Activated B cell treated with CpG ODN at 0.5 μM for 24 hours (primary cell): ENCODE results near the gene CTBP1. TPM values are rescaled to one million over a fixed set of nuclear protein-coding genes. Genes with fewer than 3 reads are reported as not detected.

ENCODE experiments used
- ATAC-seq: fragments of 200-7000 bp; cut with Tn5 transposase; one replicate; pipeline ENCODE4 v1.10.0; 2021; ENCODE audit warnings: low read depth, mild to moderate bottlenecking, moderate library complexity
- CTCF ChIA-PET: fragments of 350-600 bp; sonication (Branson Sonifier 250); formaldehyde crosslinking; loops from one replicate; lab custom pipeline; 2021; ENCODE audit warnings: antibody characterized with exemption; lab: Charles Lee
- POLR2A ChIA-PET: fragments of 350-600 bp; sonication (Branson Sonifier 250); formaldehyde crosslinking; loops from one replicate; lab custom pipeline; 2021; ENCODE audit warnings: antibody characterized with exemption; lab: Charles Lee
- DNase-seq: peaks from one replicate; pipeline ENCODE4 v3.0.0; 2022
- H3K27ac Mint-ChIP-seq: one replicate; pipeline ENCODE4 v1.8.0; 2020; ENCODE audit warnings: mixed read lengths
- H3K27me3 Mint-ChIP-seq: one replicate; pipeline ENCODE4 v1.8.0; 2021; ENCODE audit warnings: mixed read lengths
- H3K36me3 Mint-ChIP-seq: one replicate; pipeline ENCODE4 v1.8.0; 2021; ENCODE audit warnings: low read depth, mixed read lengths
- H3K4me1 Mint-ChIP-seq: one replicate; pipeline ENCODE4 v1.8.0; 2021; ENCODE audit warnings: mixed read lengths
- H3K4me3 Mint-ChIP-seq: one replicate; pipeline ENCODE4 v1.8.0; 2020; ENCODE audit warnings: mild to moderate bottlenecking, mixed read lengths
- H3K9me3 Mint-ChIP-seq: one replicate; pipeline ENCODE4 v1.8.0; 2020; ENCODE audit warnings: mixed read lengths
- CTCF ChIP-seq: fragments of 200-600 bp; IDR thresholded peaks from one replicate; pipeline ENCODE4 v1.8.0; 2022; ENCODE audit warnings: antibody characterized with exemption, mild to moderate bottlenecking
- intact Hi-C: fragments of 100-400 bp; cut with micrococcal nuclease; formaldehyde crosslinking; loops from one replicate; pipeline ENCODE4 v1.15.1; 2024
- total RNA-seq: library from RNA; stranded (reverse); gene quantifications from 2 replicates; pipeline ENCODE4 v1.2.3, GENCODE V29; 2022

CTBP1 gene
- total RNA-seq, 1 donor from 2014 or later, result 175 TPM

GRCh38 chr4:1247864-1248244, 1.1 kb downstream of the CTBP1 start:
- peaks cover 8% of the 10 kb centered on the region for H3K36me3 Mint-ChIP-seq
- peaks cover 67% of the 10 kb centered on the region for H3K4me1 Mint-ChIP-seq
- peak overlapping the region; percentile 84 for H3K27ac Mint-ChIP-seq
- intact Hi-C loops, result loop anchor here (1.0 to 5.0 kb wide), 5 partner anchors 29 to 622 kb away; partner anchors contain the start of gene MAEA
- DNase-seq, result no peak
- no peaks in the 10 kb centered on the region for H3K27me3 Mint-ChIP-seq
- CTCF ChIA-PET, result interaction anchor here (0.9 to 4.8 kb wide), 2 partner anchors 21 to 81 kb away, joined by 4 to 23 read pairs; no protein-coding TSS in a partner anchor
- no peaks in the 10 kb centered on the region for H3K9me3 Mint-ChIP-seq
- TF ChIP-seq CTCF, result no peak
- POLR2A ChIA-PET, result interaction anchor here (0.8 to 6.3 kb wide), 13 partner anchors 18 to 99 kb away, joined by 4 to 82 read pairs (median 7); partner anchors contain the start of genes MAEA, SPON2 and UVSSA
- peak overlapping the region; percentile 85 for H3K4me3 Mint-ChIP-seq
- peak; percentile 26 for ATAC-seq

- H3K27ac Mint-ChIP-seq, result peak overlapping the region; percentile 84
- H3K9me3 Mint-ChIP-seq, result no peaks in the 10 kb centered on the region
- intact Hi-C loops, result loop anchor here (5.0 kb wide), 1 partner anchor 40 kb away; the partner anchor contains the start of gene MAEA
These were observed 1.7 kb downstream of the CTBP1 start for GRCh38 chr4:1246901-1247863.

GRCh38 chr4:1246111-1246881, 2.6 kb downstream of the CTBP1 start:
- CTCF ChIA-PET, result interaction anchor here (4.8 kb wide), 1 partner anchor 22 kb away, joined by 23 read pairs; no protein-coding TSS in a partner anchor
- Mint-ChIP-seq H3K9me3 (no peaks in the 10 kb centered on the region), H3K36me3 (peaks cover 10% of the 10 kb centered on the region), H3K27me3 (no peaks in the 10 kb centered on the region), H3K4me3 (peak overlapping the region; percentile 85), H3K27ac (peak overlapping the region; percentile 53), H3K4me1 (peaks cover 65% of the 10 kb centered on the region)
- TF ChIP-seq CTCF, result no peak
- ATAC-seq (no peak), DNase-seq (peak; percentile 15)
- POLR2A ChIA-PET, result interaction anchor here (4.5 to 6.3 kb wide), 2 partner anchors 28 to 101 kb away, joined by 21 to 82 read pairs; partner anchors contain the start of gene UVSSA
- intact Hi-C loops, result loop anchor here (5.0 kb wide), 1 partner anchor 41 kb away; the partner anchor contains the start of gene MAEA

More at GRCh38 chr4:1246901-1247863, 1.7 kb downstream of the CTBP1 start:
- ATAC-seq (no peak), DNase-seq (peak; percentile 21)
- ChIA-PET CTCF (interaction anchor here (0.9 to 4.8 kb wide), 2 partner anchors 21 to 80 kb away, joined by 4 to 23 read pairs; no protein-coding TSS in a partner anchor), POLR2A (interaction anchor here (0.6 to 6.3 kb wide), 12 partner anchors 19 to 103 kb away, joined by 4 to 82 read pairs (median 7); partner anchors contain the start of genes MAEA, SPON2 and UVSSA)
- TF ChIP-seq CTCF, result no peak
- Mint-ChIP-seq H3K4me1 (peaks cover 68% of the 10 kb centered on the region), H3K36me3 (peaks cover 13% of the 10 kb centered on the region), H3K27me3 (no peaks in the 10 kb centered on the region), H3K4me3 (peak overlapping the region; percentile 85)

GRCh38 chr4:1245481-1246051, 3.4 kb downstream of the CTBP1 start:
- TF ChIP-seq CTCF, result no peak
- Mint-ChIP-seq H3K4me3 (peak overlapping the region; percentile 85), H3K27me3 (no peaks in the 10 kb centered on the region), H3K36me3 (peaks cover 17% of the 10 kb centered on the region), H3K27ac (no peak overlapping the region), H3K9me3 (no peaks in the 10 kb centered on the region), H3K4me1 (peaks cover 57% of the 10 kb centered on the region)
- ChIA-PET CTCF (no interaction called here), POLR2A (interaction anchor here (1.0 to 6.3 kb wide), 2 partner anchors 74 to 102 kb away, joined by 4 to 82 read pairs; partner anchors contain the start of gene UVSSA)
- intact Hi-C loops, result loop anchor here (5.0 kb wide), 1 partner anchor 42 kb away; the partner anchor contains the start of gene MAEA
- ATAC-seq (no peak), DNase-seq (peak; percentile 14)
